Measurements from ENCODE around the gene TRIM29.

Gene TRIM29

GRCh38 chr11:120139316-120140069 lies 1.6 kb upstream of the TRIM29 start:
- no peak for DNase-seq

DNA sequence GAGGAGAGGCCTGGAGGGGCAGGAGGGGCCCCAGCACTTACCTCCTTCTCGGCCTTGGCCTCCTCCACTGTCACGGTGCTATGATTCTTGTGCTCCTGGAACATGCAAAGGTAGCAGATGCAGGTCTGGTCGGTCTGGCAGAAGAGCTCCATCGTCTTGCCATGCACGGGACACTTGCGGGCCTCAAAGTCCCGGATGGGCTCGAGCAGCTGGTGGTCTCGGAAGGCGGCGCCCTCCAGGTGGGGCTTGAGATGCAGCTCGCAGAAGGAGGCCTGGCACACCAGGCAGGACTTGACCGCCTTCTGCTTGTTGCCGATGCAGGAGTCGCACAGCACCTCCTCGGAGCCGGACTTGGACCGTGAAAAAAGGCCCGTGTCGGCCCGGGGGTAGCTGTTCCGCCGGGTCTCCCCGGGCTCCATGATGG lies 714 bp downstream of the TRIM29 start:
- DNase-seq, result no peak

- DNase-seq, result no peak
Measured at GRCh38 chr11:120136356-120136755, 1.6 kb downstream of the TRIM29 start.

DNA sequence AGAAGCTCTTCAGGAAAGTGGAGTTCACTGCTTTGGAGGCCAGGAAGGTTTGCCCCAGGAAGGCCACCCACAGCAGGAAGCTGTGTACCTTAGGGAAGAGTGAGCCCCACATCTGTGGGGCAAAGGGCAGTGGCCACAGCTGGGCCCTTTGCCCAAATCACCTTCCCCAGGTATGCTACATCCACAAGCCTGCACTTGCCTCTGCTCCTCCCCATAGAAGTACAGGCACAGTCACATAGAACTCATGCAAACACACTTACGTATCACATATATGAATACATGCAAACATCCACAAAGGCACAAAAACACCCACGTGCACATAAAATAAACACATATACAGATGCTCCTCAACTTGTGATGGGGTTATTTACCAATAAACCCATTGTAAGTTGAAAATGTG lies 2.1 kb downstream of the TRIM29 start:
- DNase-seq, result no peak

DNA sequence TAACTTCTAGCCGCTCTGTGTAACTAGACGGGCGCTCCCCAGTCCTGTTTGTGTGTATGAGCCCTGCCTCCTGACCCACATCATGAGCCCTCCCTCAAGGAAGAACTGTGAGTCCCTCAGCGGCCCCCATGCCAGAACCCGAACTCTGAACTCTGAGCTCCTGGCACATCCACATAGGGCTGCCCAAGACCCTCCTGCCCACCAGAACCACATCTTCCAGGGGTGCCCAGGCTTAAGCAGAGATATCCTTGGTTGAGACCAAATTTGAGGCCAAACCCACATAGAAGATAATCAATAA lies 3.0 kb downstream of the TRIM29 start:
- no peak for DNase-seq

- DNase-seq, result no peak
Measured at GRCh38 chr11:120134106-120134930, 3.6 kb downstream of the TRIM29 start.

- DNase-seq, result no peak
Measured at GRCh38 chr11:120133216-120134105, 4.5 kb downstream of the TRIM29 start.

DNA sequence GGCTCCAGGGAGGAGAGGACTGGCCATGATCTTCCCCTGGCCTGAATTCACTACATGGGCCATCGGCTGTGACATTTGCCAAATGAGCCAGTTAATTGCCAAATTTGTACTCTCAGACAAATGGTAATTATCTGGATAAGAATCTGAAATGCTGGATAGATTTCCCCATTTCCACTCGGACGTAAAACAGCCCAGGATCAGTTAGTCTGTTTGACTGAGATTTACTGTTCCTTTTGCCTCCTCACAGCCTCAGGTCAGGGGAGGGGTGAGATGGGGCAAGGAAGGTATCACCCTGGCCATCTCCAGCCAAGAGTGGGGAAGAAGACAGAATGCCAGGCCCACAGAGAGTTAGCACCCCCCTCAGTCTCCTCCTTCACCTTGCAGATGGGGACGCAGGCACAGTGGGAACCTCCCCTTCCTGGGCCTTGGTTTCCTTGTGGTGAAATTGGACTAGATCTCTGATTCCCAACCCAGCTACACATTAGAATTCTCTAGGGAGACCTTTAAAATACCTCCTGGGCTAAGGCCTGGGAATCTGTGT lies 5.2 kb downstream of the TRIM29 start:
- DNase-seq, result no peak

DNA sequence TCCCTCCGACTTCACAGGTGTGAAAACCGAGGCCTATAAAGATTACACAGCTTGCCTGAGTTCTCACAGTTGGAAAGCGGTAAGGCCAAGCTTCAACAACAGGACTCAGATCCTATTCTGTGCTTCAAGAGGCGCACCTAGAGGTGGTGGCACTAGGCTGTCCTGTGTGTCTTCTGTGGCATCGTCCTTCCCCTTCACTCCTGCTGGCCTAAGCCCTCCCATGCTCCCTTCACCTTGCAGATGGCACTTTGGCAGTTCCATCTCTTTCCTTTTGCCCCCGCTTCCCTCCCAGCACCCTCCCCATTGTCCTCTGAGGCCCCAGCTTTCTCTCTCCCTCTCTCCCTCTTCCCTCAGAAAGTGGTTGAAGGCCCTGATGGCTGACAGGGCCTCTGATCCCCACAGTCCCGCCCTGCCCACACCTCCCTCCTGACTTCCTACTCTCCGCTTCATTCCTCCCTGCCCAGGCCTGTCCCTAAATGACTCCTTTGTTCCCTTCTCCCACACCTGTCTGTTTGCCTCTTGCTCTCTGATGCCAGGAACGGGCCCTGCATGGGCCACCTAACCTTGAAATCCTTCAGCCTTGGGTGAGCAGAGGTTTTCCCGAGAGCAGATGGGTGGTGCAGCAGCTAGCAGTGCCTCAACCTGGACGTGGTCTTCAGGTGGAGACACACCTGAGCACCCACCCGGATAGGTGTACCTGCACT lies 5.8 kb downstream of the TRIM29 start:
- DNase-seq, result no peak

DNA sequence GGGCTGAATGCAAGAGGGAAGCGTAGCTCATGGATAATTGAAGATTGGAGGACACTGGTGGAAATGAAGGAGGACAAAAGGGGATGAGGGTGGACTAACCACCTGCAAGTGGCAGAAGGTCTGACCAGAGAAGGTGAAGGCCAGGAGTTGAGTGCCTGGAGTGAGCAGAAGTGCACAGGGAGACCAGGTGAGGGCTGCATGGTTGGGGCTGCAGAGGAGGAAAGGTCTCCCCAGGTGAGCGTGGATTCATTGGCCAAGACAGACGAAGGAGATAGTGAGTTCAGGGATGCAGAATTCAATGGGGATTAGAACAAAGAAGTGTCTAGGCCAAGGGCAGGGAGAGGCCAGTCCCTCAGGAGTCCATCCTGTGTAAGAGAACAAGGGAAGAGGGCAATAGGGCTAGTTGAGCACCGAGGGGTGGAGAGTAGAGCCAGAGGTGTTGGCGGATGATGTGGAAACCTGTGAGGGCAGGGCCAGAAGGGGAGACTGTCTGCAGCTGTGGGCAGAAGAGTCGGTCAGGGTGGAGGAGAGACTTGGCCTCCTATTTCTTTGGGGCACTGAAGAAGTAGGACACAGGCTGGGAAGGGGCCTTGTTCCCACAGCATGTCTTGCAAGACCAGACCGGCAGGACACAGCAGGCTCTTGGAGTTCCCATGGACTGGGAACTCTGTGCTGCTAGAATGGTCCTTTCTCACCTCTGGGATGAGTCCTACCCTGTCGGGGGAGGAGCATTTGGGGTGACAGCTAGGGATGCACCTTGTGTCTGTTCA lies 6.7 kb downstream of the TRIM29 start:
- no peak for DNase-seq

DNA sequence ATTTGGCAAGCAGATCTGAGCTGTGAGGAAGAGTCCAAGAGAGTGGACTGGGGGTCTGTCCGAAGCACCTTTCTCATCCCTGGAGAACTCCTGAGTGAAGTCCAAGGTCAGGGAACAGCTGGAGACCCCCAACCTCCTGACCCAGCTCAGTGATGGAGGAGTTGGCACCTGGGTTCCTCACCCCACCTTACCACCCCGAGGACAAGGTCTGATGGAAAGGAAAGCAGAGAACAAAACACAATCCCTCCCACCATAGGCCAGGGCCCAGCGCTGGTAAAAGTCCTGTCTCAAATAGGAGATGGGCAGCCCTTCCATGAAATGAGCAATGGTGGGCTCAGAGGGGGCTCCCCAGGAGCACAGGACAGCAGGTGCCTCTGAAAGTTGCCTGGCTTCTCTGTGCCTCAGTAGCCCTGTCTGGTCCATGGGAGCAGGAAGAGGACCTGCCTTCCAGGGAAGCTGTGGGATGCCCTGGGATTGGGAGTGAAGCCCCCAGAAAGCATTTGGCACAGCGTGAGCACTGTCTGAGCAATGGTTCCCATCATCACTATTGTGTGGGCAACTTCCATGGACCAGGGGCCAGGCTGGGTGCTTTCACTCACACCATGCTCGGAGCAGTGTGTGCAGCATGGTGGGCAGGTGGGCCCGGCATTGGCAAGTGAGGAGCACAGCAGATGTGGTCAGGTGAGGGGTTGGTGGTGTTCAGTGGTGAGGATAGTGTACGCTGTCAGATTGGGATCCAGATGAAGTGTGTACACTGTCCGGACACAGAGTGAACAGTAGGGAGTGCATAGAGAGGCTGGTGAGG lies 7.5 kb downstream of the TRIM29 start:
- no peak for DNase-seq

DNA sequence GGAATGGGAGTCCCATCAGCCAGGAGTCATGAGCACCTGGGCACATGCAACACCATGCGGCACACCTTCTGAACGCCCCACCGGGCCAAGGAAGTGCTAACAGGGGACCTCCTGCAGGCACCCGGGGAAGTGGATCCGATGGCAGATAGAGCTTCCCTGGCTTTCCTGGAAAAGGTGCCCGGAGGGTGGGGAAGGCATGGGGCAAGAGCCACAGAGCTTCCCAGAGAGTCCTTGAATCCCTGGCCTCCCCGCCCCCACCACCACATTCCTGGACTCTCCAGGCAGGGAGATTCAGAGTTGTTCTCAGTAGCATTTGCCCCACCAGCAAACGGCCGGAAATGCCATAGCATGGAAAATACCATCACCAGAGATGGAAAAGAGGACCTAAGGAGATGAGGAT lies 8.3 kb downstream of the TRIM29 start:
- no peak for DNase-seq

DNA sequence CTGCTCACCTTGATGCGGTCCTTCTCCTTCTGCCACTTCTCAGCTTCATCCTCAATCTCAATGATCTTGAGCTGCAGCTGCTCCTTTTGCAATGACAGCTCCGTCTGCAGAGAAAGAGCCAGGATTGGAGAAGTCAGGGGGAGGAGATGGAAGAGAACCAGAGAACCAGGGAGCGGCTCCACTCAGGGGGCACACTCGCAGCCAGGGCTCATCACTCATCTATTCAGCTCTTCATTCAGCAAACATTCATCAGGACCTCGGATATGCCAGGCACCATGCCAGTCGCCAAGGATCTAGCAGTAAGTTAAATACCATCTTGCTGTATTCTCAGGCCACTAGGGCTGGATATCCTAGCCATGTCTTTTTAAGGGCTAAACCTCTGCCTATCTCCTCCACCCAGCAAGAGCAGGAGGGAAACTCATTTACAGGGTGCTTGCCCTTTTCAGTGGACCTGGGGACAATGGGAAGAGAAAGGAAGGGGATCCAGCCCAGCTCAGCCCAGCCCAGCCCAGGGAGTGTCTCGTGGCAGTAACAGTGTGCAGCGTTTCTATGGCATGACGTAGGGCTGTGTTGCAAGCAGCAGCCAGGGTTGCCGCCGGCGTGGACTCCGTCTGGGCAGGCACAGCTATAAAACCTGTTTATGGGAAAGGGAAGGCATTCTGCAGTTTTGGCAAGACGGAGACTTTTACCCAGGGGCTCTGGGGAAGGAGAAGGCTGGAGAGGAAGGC lies 9.4 kb downstream of the TRIM29 start:
- DNase-seq, result no peak

- no peak for DNase-seq
Measured at GRCh38 chr11:120127236-120127635, 10.7 kb downstream of the TRIM29 start.

GRCh38 chr11:120126620-120127019 lies 11.3 kb downstream of the TRIM29 start:
- DNase-seq, result no peak

- no peak for DNase-seq
Measured at GRCh38 chr11:120125509-120125908, 12.4 kb downstream of the TRIM29 start.

DNA sequence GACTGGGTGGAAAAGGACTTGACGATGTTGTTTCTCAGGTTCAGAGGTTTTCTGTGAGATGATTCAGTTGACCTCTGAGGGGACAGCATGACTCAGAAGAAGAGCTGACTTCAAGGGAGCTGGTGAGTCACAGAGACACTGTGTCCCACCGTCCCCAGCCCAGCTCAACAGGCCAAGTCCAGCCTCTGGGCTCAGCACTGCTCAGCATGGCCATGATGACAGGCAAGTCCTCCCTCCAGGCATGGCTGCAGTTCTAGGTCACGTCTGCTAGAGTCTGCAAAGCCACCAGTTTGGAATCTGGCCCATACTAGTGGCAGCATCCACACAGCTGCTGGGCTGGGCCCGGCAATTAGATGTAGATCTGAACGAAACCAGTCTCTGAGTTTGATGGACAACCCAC lies 12.9 kb downstream of the TRIM29 start:
- DNase-seq, result no peak

- no peak for DNase-seq
Measured at GRCh38 chr11:120124355-120124754, 13.6 kb downstream of the TRIM29 start.

GRCh38 chr11:120123946-120124345 lies 14.0 kb downstream of the TRIM29 start:
- no peak for DNase-seq
